Stomach (tissue), 4 donors: ENCODE data around the gene IRF8.

Experiments used
- POLR2A ChIP-seq, 4 donors: fragments of 450-650 bp; IDR thresholded peaks; one replicate each; pipeline ENCODE4 v1.6.1; 2016; ENCODE audit warnings: antibody characterized with exemption in 4 of 4, control low read depth in 2 of 4, mild to moderate bottlenecking in 1 of 4, moderate library complexity in 1 of 4
- TF ChIP-seq, protein P1 (sequence below), 7 experiments: fragments of 450-650 bp in 4 of 7; fragments of 200-600 bp in 3 of 7; sonication (generic) in 3 of 7; IDR thresholded peaks; one replicate each; pipeline ENCODE4 v1.5.1; 2016 to 2019; ENCODE audit warnings: antibody characterized with exemption in 7 of 7, control low read depth in 2 of 7, mild to moderate bottlenecking in 1 of 7

DNA sequence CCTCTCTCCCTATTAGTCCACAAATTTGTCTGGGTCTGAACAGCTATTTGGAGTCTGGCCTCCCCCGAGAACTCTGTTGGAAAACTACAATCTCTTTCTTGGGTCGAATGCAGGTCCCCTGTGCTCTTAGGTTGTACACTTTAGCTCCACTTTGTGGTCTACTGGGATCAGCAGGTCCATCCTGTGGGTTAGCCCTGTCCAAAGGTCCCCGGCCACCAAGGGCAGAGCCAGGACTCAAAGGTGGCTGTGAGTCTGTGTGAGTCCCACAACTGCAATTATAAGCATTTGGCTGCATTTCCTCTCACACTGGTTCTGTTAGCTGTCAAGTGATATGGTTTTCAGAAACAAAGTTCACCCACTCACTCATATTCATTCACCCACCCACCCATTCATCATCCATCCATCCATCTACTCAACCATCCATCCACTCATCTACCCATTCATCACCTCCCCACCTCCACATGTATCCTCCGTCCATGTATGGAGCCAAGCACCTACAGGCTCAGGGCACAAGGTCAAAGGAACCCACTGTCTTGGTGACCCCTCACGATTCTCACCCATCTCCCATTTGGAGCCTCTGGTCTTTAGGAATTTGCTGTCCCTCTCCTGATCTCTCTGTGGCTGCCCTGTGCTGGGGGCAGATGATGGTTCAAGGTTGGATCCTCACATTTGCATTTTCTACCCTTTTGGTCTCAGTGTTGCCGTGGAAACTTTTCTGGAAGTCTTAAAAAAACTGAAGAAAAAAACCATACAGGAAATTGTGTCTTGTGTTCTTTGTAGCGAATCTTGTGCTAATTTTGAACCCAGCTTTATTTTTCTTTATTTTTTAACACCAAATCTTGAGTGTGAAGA is 45.8 kb downstream of the IRF8 start:
- TF ChIP-seq, protein P1, sequence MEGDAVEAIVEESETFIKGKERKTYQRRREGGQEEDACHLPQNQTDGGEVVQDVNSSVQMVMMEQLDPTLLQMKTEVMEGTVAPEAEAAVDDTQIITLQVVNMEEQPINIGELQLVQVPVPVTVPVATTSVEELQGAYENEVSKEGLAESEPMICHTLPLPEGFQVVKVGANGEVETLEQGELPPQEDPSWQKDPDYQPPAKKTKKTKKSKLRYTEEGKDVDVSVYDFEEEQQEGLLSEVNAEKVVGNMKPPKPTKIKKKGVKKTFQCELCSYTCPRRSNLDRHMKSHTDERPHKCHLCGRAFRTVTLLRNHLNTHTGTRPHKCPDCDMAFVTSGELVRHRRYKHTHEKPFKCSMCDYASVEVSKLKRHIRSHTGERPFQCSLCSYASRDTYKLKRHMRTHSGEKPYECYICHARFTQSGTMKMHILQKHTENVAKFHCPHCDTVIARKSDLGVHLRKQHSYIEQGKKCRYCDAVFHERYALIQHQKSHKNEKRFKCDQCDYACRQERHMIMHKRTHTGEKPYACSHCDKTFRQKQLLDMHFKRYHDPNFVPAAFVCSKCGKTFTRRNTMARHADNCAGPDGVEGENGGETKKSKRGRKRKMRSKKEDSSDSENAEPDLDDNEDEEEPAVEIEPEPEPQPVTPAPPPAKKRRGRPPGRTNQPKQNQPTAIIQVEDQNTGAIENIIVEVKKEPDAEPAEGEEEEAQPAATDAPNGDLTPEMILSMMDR (IDR thresholded peaks at IDR 0.05), result no peak
- TF ChIP-seq POLR2A (IDR thresholded peaks at IDR 0.05), result no peak
